Hematopoietic multipotent progenitor cell treated with erythropoietin and hydrocortisone succinate and interleukin-3 and kit ligand, for 8 days (in vitro differentiated cells): ENCODE data around the gene NACAD.

Experiments used
- DNase-seq: peaks from one replicate; pipeline ENCODE4 v3.0.0-alpha.2; 2015

The NACAD gene

GRCh38 chr7:45089341-45089891, 647 bp upstream of the NACAD start:
- DNase-seq = peak; percentile 49

GRCh38 chr7:45088146-45088701, 545 bp downstream of the NACAD start:
- DNase-seq = no peak

GRCh38 chr7:45087301-45088145, 1.2 kb downstream of the NACAD start:
- no peak for DNase-seq

GRCh38 chr7:45086331-45087065, 2.3 kb downstream of the NACAD start:
- DNase-seq = no peak

GRCh38 chr7:45085619-45086200, 3.1 kb downstream of the NACAD start:
- no peak for DNase-seq

- DNase-seq = no peak
Measured at GRCh38 chr7:45084901-45085618, 3.7 kb downstream of the NACAD start.

GRCh38 chr7:45084336-45084735, 4.4 kb downstream of the NACAD start:
- no peak for DNase-seq

GRCh38 chr7:45082831-45083331, 5.9 kb downstream of the NACAD start:
- no peak for DNase-seq

- DNase-seq = no peak
Measured at GRCh38 chr7:45082031-45082830, 6.5 kb downstream of the NACAD start.

GRCh38 chr7:45081670-45081974, 7.1 kb downstream of the NACAD start:
- DNase-seq = no peak

- DNase-seq = no peak
Measured at GRCh38 chr7:45080958-45081669, 7.7 kb downstream of the NACAD start.

GRCh38 chr7:45080265-45080957, 8.4 kb downstream of the NACAD start:
- DNase-seq = no peak

- DNase-seq = no peak
Measured at GRCh38 chr7:45078125-45078681, 10.6 kb downstream of the NACAD start.

- no peak for DNase-seq
Measured at GRCh38 chr7:45077579-45077978, 11.2 kb downstream of the NACAD start.

- DNase-seq = no peak
Measured at GRCh38 chr7:45076946-45077345, 11.8 kb downstream of the NACAD start.

GRCh38 chr7:45075871-45076796, 12.6 kb downstream of the NACAD start:
- DNase-seq = no peak

GRCh38 chr7:45075355-45075644, 13.5 kb downstream of the NACAD start:
- no peak for DNase-seq

- no peak for DNase-seq
Measured at GRCh38 chr7:45074528-45075354, 14.0 kb downstream of the NACAD start.
